GM12878 (cell line): ENCODE results near the gene ZNF425. TPM values are rescaled to one million over a fixed set of nuclear protein-coding genes. Genes with fewer than 3 reads are reported as not detected.
A peak's percentile ranks its signal among the peaks of the same experiment; 100 is the strongest.

Experiments
- CBX3 ChIP-seq: fragments of 200-600 bp; sonication (generic); IDR thresholded peaks from 2 replicates; pipeline ENCODE4 v1.6.1; 2016; ENCODE audit warnings: low read depth, borderline replicate concordance
- DPF2 ChIP-seq: fragments of 450-650 bp; IDR thresholded peaks from 2 replicates; pipeline ENCODE4 v1.6.1; 2017; ENCODE audit warnings: mild to moderate bottlenecking
- IKZF1 ChIP-seq: fragments of 450-650 bp; conservative IDR thresholded peaks from 2 replicates; pipeline ENCODE4 v1.6.1; 2017; ENCODE audit warnings: antibody characterized with exemption, mild to moderate bottlenecking
- MTA2 ChIP-seq: fragments of 450-650 bp; IDR thresholded peaks from 2 replicates; pipeline ENCODE4 v1.6.1; 2016; ENCODE audit warnings: low read depth, mild to moderate bottlenecking, moderate library complexity
- SIX5 ChIP-seq: IDR thresholded peaks from 2 replicates; pipeline ENCODE4 v1.6.1; 2011; ENCODE audit warnings: mild to moderate bottlenecking, low read depth, low read length, moderate library complexity; ENCODE audit not compliant: severe bottlenecking
- SREBF1 ChIP-seq: IDR thresholded peaks from 2 replicates; pipeline ENCODE4 v1.6.1; 2012; ENCODE audit warnings: mild to moderate bottlenecking, low read length
- SRF ChIP-seq, 2 experiments: IDR thresholded peaks; 2 replicates each; pipeline ENCODE4 v1.6.1; 2011; ENCODE audit warnings: low read depth in 2 of 2, low read length in 2 of 2, mild to moderate bottlenecking in 1 of 2, moderate library complexity in 1 of 2
- YY1 ChIP-seq: IDR thresholded peaks from 2 replicates; pipeline ENCODE4 v1.6.1; 2011; ENCODE audit warnings: low read depth, mild to moderate bottlenecking, low read length
- polyA plus RNA-seq, 11 experiments: library from polyadenylated mRNA; depleted of rRNA in 4 of 11; unstranded in 6 of 11; stranded (reverse) in 5 of 11; fragments of >200 nt; fragmentation: Nextera tagmentation in 4 of 11; fragmentation: Illumina TruSeq in 1 of 11; extraction: Ambion mirVana in 4 of 11; extraction: Trizol in 1 of 11; gene quantifications; 1 replicate in 1 of 11; 2 replicates in 10 of 11; pipeline versions ENCODE4 v1.2.1 to v1.2.3, GENCODE V29; 2011 to 2016; ENCODE audit warnings: inconsistent platforms in 2 of 11, missing spikeins in 2 of 11, low read depth in 1 of 11
- total RNA-seq, 4 experiments: library from RNA; depleted of rRNA in 3 of 4; stranded (reverse); fragments of >200 nt in 3 of 4; fragmentation: Illumina TruSeq in 1 of 4; extraction: Trizol in 1 of 4; gene quantifications; 2 replicates each; pipeline versions ENCODE4 v1.2.1 to v1.2.3, GENCODE V29; 2013 to 2021
- TF ChIP-seq, protein P1 (sequence below): fragments of 450-650 bp; IDR thresholded peaks from 2 replicates; pipeline ENCODE4 v1.6.1; 2017; ENCODE audit warnings: mild to moderate bottlenecking, low read depth, inconsistent platforms; ENCODE audit not compliant: poor library complexity, severe bottlenecking

Gene ZNF425
- total and polyA plus RNA-seq, 10 of the 15 experiments (the other 5 are each of a cell fraction or from before 2014, with no cell fraction given) = 0.19 to 1.8 (median 0.91) TPM

DNA sequence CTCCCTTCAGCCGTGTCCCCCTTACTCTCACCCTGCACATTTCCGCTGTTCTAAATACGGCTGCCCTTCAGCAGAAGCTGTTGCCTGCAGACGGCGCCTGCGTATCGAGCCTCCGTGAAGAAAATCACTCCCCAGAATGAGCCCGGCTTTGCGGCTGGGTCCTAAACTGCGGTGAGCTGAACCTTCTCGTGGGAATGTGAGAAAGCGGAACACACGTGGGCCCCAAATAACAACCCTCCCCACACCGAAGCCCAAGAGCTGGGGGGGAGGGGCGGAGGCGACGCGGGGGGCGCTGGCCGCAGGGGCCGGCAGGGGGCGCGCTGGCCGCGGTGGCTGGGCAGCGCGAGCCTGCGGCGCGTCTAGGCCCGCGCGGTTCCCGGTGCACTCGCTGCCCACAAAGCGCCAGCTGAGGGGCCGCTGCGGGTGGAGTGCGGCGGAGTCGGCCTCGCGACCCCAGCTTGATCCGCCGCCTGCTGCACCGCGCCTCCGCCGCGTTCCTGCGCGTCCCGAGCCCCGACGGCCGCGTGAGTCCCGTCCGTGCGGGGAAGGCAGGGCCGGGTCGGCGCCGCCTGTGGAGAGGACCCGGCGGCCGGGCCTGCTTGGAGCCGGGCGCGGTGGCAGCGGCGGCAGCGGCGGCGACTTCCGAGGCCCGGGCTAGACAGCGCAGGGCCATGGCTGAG, 21.1 kb upstream of the ZNF425 start, which contains the start of gene ZNF398 (continued):
- TF ChIP-seq, protein P1, sequence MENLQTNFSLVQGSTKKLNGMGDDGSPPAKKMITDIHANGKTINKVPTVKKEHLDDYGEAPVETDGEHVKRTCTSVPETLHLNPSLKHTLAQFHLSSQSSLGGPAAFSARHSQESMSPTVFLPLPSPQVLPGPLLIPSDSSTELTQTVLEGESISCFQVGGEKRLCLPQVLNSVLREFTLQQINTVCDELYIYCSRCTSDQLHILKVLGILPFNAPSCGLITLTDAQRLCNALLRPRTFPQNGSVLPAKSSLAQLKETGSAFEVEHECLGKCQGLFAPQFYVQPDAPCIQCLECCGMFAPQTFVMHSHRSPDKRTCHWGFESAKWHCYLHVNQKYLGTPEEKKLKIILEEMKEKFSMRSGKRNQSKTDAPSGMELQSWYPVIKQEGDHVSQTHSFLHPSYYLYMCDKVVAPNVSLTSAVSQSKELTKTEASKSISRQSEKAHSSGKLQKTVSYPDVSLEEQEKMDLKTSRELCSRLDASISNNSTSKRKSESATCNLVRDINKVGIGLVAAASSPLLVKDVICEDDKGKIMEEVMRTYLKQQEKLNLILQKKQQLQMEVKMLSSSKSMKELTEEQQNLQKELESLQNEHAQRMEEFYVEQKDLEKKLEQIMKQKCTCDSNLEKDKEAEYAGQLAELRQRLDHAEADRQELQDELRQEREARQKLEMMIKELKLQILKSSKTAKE = peak; percentile 49
- TF ChIP-seq SIX5 (peak; percentile 26), SRF (IDR thresholded peaks at IDR 0.05; ENCODE audit: low read depth in 2 of 2, low read length in 2 of 2) (0 out of 4 replicates have a peak, but pooled peaks of 1 of the 2 experiments have one; percentile 34), SREBF1 (no peak), IKZF1 (peak; percentile 98), YY1 (peak; percentile 59; the same call in 1 of the 2 replicates), MTA2 (peak; percentile 58; the same call in 1 of the 2 replicates), DPF2 (peak; percentile 75), CBX3 (no peak)
- TF ChIP-seq, all 136 proteins: peak for 67
